Activated CD8-positive, alpha-beta T cell treated with anti-CD3 and anti-CD28 coated beads for 36 hours (primary cell): ENCODE results near the gene MUC6. TPM values are rescaled to one million over a fixed set of nuclear protein-coding genes. Genes with fewer than 3 reads are reported as not detected.

ENCODE experiments used
- ATAC-seq: fragments of 200-7000 bp; cut with Tn5 transposase; one replicate; pipeline ENCODE4 v1.10.0; 2021; ENCODE audit warnings: mild to moderate bottlenecking, moderate library complexity
- CTCF ChIA-PET: fragments of 350-600 bp; sonication (Branson Sonifier 250); formaldehyde crosslinking; loops from one replicate; lab custom pipeline; 2021; ENCODE audit warnings: antibody characterized with exemption; lab: Charles Lee
- POLR2A ChIA-PET: fragments of 350-600 bp; sonication (Branson Sonifier 250); formaldehyde crosslinking; loops from one replicate; lab custom pipeline; 2021; ENCODE audit warnings: antibody characterized with exemption; lab: Charles Lee
- DNase-seq: peaks from one replicate; pipeline ENCODE4 v3.0.0-alpha.2; 2020
- H3K27ac Mint-ChIP-seq: one replicate; pipeline ENCODE4 v1.8.0; 2021; ENCODE audit warnings: mild to moderate bottlenecking, mixed read lengths
- H3K27me3 Mint-ChIP-seq: one replicate; pipeline ENCODE4 v1.8.0; 2021; ENCODE audit warnings: mixed read lengths
- H3K36me3 Mint-ChIP-seq: one replicate; pipeline ENCODE4 v1.8.0; 2021; ENCODE audit warnings: low read depth, mixed read lengths
- H3K4me1 Mint-ChIP-seq: one replicate; pipeline ENCODE4 v1.8.0; 2021; ENCODE audit warnings: low read depth, mixed read lengths
- H3K4me3 Mint-ChIP-seq: one replicate; pipeline ENCODE4 v1.8.0; 2021; ENCODE audit warnings: mild to moderate bottlenecking, moderate library complexity, mixed read lengths
- H3K9me3 Mint-ChIP-seq: one replicate; pipeline ENCODE4 v1.8.0; 2021; ENCODE audit warnings: mixed read lengths
- intact Hi-C: fragments of 100-400 bp; cut with micrococcal nuclease; formaldehyde crosslinking; loops from one replicate; pipeline ENCODE4 v1.10.0; 2022
- total RNA-seq, 2 experiments: library from RNA; stranded (reverse); gene quantifications; one replicate each; pipeline ENCODE4 v1.2.3, GENCODE V29; 2021
- TF ChIP-seq, protein P1 (sequence below): fragments of 200-600 bp; IDR thresholded peaks from one replicate; pipeline ENCODE4 v1.8.0; 2022; ENCODE audit warnings: antibody characterized with exemption, mild to moderate bottlenecking

Gene MUC6
- total RNA-seq, 2 experiments from 2014 or later: not detected

DNA sequence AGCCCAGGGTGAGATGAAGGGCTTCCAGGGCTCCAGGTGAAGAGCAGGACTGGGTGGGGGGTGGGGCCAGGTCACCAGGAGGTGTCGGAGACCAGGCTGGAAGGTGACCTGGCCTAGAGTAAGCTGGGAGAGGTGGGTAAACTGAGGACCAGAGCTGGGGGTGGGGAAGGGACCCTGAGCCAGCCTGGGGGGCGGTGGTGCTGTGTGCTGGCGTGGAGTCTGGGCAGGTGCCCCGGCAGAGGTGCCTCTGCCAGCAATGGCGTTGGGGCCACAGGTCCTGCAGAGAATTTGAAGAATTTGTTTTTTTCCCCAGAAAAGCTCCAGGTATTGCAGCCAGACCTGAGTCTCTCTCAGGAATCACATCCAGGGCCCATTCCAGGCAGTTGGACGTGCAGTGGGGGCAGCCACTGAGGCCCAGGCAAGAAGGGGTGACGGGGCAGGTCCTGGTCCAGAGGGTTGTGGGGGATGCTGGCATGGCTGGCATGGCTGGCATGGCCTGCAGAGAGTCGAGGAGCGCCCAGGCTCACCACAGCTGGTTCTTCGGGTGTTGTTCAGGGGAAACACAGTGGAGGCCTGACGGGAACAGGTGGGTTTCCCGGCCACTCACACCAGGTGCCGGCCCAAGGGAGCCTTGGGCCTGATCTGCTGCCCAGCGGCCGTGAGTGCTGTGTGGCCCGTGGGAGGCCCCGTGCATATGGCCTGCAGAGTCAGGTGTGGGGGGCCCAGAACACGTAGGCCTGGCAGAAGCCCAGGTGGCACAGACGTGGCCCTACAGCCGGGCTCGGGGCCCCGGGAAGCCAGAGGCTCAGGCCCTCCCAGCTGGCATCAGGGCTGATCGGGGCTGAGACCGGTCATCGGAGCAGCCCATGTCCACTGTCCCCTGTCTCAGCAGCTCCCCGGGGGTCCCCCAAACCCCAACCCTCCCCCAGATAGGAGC lies 6.4 kb upstream of the MUC6 start:
- H3K36me3 Mint-ChIP-seq: no peaks in the 10 kb centered on the region
- no peaks in the 10 kb centered on the region for H3K4me1 Mint-ChIP-seq
- ChIA-PET POLR2A (no interaction called here), CTCF (no interaction called here)
- intact Hi-C loops: no loop called here
- TF ChIP-seq, protein P1, sequence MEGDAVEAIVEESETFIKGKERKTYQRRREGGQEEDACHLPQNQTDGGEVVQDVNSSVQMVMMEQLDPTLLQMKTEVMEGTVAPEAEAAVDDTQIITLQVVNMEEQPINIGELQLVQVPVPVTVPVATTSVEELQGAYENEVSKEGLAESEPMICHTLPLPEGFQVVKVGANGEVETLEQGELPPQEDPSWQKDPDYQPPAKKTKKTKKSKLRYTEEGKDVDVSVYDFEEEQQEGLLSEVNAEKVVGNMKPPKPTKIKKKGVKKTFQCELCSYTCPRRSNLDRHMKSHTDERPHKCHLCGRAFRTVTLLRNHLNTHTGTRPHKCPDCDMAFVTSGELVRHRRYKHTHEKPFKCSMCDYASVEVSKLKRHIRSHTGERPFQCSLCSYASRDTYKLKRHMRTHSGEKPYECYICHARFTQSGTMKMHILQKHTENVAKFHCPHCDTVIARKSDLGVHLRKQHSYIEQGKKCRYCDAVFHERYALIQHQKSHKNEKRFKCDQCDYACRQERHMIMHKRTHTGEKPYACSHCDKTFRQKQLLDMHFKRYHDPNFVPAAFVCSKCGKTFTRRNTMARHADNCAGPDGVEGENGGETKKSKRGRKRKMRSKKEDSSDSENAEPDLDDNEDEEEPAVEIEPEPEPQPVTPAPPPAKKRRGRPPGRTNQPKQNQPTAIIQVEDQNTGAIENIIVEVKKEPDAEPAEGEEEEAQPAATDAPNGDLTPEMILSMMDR: no peak
- ATAC-seq (no peak), DNase-seq (no peak)
- peaks cover 5% of the 10 kb centered on the region for H3K27me3 Mint-ChIP-seq
- no peak overlapping the region for H3K4me3 Mint-ChIP-seq
- H3K27ac Mint-ChIP-seq: no peak overlapping the region
- H3K9me3 Mint-ChIP-seq: no peaks in the 10 kb centered on the region

DNA sequence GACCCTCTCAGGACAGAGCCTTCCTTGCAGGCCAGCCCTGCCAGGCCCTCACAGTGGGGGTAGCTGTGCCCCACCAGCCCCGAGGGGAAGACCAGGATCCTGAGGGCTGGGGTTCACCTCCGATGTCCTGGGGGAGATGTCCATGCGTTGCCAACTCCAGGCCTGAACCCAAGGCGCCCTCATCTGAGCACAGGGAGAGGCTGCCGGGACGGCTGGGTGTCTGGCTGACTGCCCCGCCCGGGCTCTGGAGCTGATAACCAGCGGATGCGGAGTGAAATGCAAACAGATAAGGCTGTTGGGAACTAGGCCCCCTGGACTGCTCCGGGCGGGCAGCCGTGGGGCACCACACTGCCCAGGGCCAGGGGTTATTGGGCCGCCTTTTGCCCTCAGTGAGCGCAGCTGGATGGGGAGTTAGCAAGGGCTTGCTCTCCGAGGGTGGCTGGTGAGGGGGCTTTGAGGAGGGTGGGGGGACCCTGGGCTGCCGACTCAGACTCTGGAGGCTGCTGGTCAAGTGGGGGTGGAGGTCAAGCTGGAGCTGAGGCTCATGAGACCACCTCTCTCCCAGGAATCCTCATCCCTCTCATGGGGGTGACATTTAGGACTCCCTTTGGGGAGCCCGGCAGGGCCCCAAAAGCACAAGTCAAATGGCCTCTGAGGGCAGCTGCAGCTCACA lies 5.6 kb upstream of the MUC6 start:
- DNase-seq (no peak), ATAC-seq (no peak)
- no peaks in the 10 kb centered on the region for H3K4me1 Mint-ChIP-seq
- no peaks in the 10 kb centered on the region for H3K9me3 Mint-ChIP-seq
- H3K27me3 Mint-ChIP-seq: peaks cover 5% of the 10 kb centered on the region
- H3K36me3 Mint-ChIP-seq: no peaks in the 10 kb centered on the region
- intact Hi-C loops: no loop called here
- TF ChIP-seq, protein P1: no peak
- no peak overlapping the region for H3K27ac Mint-ChIP-seq
- POLR2A ChIA-PET: no interaction called here
- H3K4me3 Mint-ChIP-seq: no peak overlapping the region
- CTCF ChIA-PET: interaction anchor here (0.6 kb wide), 1 partner anchor 9 kb away, joined by 4 read pairs; no protein-coding TSS in a partner anchor

DNA sequence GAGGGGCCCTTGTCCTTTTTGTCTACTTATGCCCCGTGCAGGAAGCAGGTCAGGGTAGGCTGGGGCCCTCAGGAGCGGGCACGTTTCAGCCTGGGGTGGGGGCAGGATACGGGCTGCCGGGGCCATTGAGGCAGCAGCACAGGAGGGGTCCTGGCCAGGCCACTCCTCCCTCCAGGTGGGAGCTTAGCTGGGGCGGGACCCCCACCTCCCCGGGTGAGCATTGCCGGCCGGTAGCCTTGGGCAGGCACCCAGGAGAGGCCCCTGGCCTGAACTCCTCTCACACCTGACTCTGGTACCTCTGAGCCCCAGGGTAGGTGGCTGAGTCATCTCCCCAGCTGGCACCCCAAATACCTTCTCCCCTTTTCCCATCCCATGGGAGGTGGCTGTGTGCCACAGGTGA lies 5.0 kb upstream of the MUC6 start:
- no peak overlapping the region for H3K4me3 Mint-ChIP-seq
- H3K36me3 Mint-ChIP-seq: no peaks in the 10 kb centered on the region
- ATAC-seq (no peak), DNase-seq (no peak)
- no peaks in the 10 kb centered on the region for H3K9me3 Mint-ChIP-seq
- POLR2A ChIA-PET: no interaction called here
- no peak overlapping the region for H3K27ac Mint-ChIP-seq
- intact Hi-C loops: no loop called here
- TF ChIP-seq, protein P1: no peak
- no peaks in the 10 kb centered on the region for H3K4me1 Mint-ChIP-seq
- CTCF ChIA-PET: interaction anchor here (0.6 kb wide), 1 partner anchor 9 kb away, joined by 4 read pairs; no protein-coding TSS in a partner anchor
- peaks cover 2% of the 10 kb centered on the region for H3K27me3 Mint-ChIP-seq

DNA sequence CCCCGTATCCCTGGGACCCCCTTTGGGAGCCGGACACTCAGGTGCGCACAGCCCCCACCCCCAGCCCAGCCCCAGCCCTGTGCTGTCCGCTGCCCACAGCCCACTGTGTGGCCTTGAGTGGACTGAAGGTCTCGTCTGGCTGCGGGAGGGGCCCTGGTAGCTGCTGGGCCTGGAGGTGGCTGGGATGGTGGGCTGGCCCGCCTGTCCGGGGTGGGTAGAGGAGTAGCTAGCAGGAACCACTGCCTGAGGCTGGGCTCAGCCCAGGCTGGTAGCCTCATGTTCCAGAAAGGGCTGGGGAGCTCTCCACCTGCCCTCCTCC lies 4.6 kb upstream of the MUC6 start:
- Mint-ChIP-seq H3K27me3 (peaks cover 2% of the 10 kb centered on the region), H3K9me3 (no peaks in the 10 kb centered on the region)
- CTCF ChIA-PET: interaction anchor here (0.6 kb wide), 1 partner anchor 9 kb away, joined by 4 read pairs; no protein-coding TSS in a partner anchor

More for the DNA sequence above, 4.6 kb upstream of the MUC6 start:
- intact Hi-C loops: no loop called here
- H3K27ac Mint-ChIP-seq: no peak overlapping the region
- TF ChIP-seq, protein P1: no peak
- no peak overlapping the region for H3K4me3 Mint-ChIP-seq
- POLR2A ChIA-PET: no interaction called here
- no peaks in the 10 kb centered on the region for H3K36me3 Mint-ChIP-seq
- no peak for ATAC-seq
- DNase-seq: no peak
- no peaks in the 10 kb centered on the region for H3K4me1 Mint-ChIP-seq
